IPS DF 4.7 (cell line): ENCODE measurements around the gene SCML2.
"Not testable (repeated sequence)": the region's sequence is repeated elsewhere in the genome, so short reads cannot be mapped to it uniquely, and the experiment has no call there.

Experiments
- DNase-seq: peaks from one replicate; pipeline ENCODE4 v3.0.0-alpha.2; 2013; ENCODE audit warnings: low spot score; ENCODE audit errors: extremely low read depth

SCML2 gene

DNA sequence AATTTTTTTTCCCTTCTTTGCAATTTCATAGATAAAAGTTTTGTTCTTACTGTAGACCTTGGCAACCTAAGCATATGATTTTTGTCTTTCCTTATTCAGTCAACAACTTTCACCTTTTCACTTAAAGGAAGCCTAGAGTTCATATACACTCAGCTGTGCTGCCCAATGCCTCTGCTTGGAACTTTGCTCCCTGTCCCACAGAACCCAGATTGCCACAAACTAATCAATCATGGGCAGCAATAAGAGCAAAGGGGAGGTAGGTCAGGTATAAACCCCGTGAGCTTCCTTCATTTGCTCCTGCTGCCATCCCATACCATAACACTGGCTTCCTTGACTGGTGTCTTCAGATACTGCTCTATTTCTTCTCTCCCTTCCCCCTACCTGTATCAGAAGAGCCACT is 82.8 kb downstream of the SCML2 start:
- DNase-seq: no peak

GRCh38 chrX:18271309-18271708 is 83.2 kb downstream of the SCML2 start:
- DNase-seq: no peak

- no peak for DNase-seq
Observed at GRCh38 chrX:18255059-18255458, 99.4 kb downstream of the SCML2 start.

DNA sequence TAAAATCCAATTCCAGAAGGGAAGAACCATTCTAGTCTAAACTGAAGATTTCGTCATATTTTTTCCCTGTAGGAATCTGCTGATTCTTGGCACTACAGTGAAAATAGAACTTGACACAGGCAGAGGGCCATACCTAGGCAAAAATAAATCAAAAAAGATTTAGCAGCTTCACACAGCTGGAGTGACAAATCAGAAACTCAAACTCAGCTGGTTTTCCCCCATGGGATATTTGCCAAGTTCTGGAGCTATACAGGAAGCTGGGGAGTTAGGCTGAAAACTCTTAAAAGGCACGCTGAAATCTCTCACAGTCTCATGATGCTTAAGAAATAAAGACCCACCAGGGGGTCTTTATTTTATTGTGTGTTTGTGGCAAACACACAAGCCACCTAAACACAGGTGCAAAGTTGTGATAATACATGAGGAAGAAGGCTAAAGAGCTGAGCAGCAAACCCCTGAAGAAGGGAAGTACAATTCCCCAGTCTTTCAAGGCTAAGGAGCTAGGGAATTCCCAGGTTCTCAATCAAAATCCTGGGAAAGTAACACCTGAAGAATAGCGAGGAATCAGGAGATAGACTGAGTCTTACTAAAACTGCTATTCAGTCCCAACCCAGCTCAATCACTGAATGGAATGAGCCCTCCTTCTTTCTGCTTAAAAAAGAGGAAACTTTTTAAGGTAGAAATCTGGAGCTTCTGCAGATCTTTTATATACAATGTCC is 101.7 kb downstream of the SCML2 start:
- DNase-seq: no peak

DNA sequence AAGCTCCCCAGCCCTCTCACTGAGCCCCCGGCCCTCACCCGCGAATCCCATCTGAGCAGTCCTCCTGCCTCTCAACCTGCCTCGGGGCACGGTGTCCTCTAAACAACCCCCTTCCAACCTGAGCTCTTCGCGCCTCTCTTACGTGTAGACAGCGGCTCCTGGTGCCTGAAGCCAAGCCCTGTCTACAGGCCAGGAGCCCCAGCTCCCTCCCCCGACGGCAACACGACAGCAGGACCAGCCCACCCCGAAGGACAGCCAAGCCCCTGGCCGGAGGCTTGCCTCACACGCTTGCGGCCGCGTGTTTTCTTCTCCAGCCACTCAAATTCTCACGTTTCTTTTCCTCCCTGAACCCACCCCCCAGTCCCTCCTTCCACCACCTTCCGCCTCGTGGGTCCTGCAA is 124.8 kb downstream of the SCML2 start:
- not testable (repeated sequence) for DNase-seq

GRCh38 chrX:18228069-18228468 is 126.4 kb downstream of the SCML2 start:
- no peak for DNase-seq

DNA sequence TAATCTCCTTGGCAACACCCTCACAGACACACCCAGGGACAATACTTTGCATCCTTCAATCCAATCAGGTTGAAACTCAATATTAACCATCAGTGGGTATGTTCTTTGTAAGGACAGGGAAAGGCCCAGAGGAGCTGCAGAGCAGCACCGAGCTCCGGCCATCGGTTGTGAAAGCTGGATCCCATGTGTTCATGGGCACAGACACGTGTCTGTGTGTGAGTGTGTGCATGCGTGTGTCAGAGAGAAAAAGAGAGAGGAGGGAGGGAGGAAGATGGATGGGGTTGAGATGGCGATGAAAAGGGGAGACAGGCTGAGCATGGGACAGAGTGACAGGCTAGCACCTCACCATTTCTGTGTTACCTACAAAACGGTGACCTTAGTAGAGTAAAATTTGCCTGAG is 127.0 kb downstream of the SCML2 start:
- DNase-seq: no peak

DNA sequence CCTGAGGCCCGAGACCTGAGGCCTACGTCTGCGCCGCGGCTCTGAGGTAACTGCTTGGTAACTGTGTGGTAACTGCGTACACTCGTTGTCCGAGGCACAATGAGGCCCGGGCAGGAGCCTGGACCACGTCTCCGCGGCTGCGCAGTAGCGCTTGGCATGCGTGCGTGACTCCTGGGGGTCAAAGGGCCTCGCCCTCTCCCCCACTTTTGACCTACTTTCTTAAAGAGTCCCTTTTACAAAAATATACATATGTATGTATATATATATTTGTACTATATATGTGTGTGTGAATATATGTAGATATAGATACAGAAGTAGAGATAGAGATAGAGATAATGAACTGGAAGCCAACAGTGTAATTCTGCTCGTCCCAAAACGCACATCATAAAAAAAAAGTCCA is 133.7 kb downstream of the SCML2 start, which contains the start of gene BEND2:
Gene BEND2 (minus strand): TSS at position 101 of the 400 bp plus-strand sequence. CDS start 136 bp downstream, outside the sequence.
- DNase-seq: no peak

DNA sequence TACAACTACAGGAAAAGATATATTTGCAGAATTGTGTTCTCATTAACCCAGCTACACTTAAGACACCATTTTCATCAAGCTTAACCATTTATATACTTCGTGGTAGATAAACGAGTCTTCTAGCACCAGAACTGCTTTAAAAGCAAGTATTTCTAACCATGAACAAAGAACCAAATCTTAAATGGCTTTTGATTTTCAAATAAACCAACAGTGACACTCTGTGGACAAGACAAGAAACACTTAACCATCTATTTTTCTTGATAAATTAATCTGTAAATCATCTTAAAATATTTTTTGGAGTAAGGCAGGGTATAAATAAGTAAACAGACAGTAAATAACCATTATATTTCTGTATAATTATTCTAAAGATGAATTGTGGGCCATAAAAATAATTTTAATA is 144.0 kb downstream of the SCML2 start:
- no peak for DNase-seq

GRCh38 chrX:18206657-18207056 is 147.8 kb downstream of the SCML2 start:
- no peak for DNase-seq

DNA sequence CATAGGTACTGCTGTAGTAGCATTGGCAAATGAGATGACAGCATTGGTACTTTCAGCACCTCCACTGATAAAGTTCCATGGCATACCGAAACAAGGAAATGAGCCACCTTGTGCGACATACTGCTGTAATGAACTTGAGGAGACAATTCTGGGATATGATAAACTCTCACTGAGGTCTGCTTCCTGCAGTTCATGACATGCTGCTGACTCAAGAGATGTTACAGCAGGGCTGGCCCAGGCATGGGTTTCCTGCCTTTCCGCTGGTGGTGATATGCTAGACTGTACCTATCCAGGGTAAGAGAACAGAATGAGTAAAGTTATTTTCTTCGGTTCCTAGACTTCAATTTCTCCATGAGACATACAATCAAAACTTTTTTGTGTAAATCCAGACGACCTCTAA is 150.9 kb downstream of the SCML2 start:
- DNase-seq: no peak

- DNase-seq: no peak
Observed at GRCh38 chrX:18194688-18195087, 159.8 kb downstream of the SCML2 start.
